A549 treated with AZD2906 at 1 μM for 4 hours (cell line): ENCODE data around the gene ESPN. TPM values are rescaled to one million over a fixed set of nuclear protein-coding genes. Genes with fewer than 3 reads are reported as not detected.

ENCODE experiments used
- total RNA-seq: library from RNA; stranded (reverse); fragments of 200-300 nt; extraction: Qiagen RNA extraction; gene quantifications from 5 replicates; pipeline ENCODE4 v1.2.3, GENCODE V29; 2022

Gene ESPN, protein sequence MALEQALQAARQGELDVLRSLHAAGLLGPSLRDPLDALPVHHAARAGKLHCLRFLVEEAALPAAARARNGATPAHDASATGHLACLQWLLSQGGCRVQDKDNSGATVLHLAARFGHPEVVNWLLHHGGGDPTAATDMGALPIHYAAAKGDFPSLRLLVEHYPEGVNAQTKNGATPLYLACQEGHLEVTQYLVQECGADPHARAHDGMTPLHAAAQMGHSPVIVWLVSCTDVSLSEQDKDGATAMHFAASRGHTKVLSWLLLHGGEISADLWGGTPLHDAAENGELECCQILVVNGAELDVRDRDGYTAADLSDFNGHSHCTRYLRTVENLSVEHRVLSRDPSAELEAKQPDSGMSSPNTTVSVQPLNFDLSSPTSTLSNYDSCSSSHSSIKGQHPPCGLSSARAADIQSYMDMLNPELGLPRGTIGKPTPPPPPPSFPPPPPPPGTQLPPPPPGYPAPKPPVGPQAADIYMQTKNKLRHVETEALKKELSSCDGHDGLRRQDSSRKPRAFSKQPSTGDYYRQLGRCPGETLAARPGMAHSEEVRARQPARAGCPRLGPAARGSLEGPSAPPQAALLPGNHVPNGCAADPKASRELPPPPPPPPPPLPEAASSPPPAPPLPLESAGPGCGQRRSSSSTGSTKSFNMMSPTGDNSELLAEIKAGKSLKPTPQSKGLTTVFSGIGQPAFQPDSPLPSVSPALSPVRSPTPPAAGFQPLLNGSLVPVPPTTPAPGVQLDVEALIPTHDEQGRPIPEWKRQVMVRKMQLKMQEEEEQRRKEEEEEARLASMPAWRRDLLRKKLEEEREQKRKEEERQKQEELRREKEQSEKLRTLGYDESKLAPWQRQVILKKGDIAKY
- 0.43 to 0.79 TPM (median 0.53 TPM) in 5 replicates for total RNA-seq

DNA sequence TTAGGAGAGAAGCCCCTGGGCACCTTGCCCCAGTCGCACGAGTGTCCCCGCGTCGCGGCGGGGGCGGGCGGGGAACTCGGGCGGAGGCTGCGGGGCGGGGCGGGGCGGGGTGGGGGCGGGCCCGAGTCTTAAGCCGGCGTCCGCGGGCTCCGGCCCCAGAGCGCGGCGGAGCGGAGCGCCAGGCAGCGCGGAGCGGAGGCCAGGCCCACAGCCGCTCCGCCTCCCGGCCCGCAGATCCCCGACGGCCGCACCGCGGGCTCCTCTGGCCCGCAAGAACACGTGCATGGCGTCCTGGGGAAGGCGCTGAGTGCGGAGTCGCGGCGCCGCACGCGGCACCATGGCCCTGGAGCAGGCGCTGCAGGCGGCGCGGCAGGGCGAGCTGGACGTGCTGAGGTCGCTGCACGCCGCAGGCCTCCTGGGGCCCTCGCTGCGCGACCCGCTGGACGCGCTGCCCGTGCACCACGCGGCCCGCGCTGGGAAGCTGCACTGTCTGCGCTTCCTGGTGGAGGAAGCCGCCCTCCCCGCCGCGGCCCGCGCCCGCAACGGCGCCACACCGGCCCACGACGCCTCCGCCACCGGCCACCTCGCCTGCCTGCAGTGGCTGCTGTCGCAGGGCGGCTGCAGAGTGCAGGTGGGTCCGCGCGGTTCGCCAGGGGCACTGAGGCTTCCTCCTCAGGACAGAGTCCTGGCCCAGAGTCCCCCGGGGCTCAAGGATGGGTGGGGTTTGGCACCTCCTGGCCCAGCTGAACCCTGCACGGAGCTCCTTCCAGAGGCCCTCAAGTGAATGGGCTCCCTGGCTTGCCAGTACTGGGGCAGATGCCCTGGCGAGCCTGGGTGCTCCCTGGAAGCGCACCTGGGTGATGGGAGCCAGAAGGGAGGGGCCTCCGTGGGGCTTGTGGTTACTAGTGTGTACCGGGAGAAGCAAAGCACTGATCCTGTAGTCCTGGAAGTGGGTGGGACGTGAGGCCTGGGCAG lies at the start of gene ESPN:
TSS of gene ESPN (plus strand) at position 158 of the 975 bp plus-strand sequence. CDS start at position 338, 180 bp downstream.

GRCh38 chr1:6393400-6394187 lies 31.0 kb upstream of the ESPN start, which contains the start of gene ACOT7:
TSS of gene ACOT7 (minus strand) at chr1:6393767. CDS start at chr1:6393399, 368 bp downstream.

DNA sequence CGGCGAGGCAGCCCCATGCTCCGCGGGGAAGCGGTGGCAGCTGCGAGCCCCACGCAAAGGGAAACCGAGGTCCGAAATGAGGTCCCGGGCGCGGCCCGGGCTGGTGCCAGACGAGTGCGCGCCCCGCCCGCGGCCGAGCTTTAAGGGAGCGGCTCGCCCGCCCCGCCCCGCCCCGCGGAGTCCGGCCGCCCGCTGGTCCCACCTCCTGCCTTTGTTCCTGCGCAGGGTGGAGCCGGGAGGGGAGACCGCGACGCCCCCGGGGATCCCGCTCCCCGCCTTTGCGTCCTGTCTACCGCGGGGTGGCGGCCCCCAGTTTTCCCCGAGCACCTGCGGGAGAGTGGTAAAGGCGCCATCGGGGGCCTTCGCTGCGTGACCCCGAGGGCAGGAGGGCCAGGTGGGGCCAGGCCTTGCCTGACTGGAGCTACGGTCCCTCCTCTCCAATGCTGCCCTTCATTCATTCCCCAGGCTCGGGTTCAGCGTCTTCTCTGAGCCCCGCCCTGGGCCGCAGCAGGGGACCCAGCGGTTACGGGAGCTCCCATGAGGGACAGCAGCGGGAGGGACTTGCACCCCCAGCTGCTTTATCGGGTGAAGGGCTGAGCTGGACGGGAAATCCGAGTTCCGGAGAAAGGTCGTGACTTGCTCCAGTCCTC lies 4.6 kb upstream of the ESPN start, which contains the start of gene HES2:
TSS of gene HES2 (minus strand) at position 116 of the 650 bp plus-strand sequence. CDS start at position 17, 99 bp downstream.

DNA sequence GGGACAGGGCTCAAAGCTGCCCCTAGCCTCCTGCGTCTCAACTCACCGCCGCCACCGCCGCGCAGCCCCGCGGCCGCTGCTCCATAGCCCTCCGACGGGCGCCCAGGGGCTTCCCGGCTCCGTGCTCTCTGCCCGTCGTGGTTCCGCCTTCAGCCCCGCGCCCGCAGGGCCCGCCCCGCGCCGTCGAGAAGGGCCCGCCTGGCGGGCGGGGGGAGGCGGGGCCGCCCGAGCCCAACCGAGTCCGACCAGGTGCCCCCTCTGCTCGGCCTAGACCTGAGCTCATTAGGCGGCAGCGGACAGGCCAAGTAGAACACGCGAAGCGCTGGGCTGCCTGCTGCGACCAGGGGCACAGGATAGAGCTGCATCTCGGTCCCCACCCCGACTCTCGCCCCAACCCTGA lies 41.4 kb downstream of the ESPN start, which contains the start of gene TNFRSF25:
TSS of gene TNFRSF25 (minus strand) at position 151 of the 400 bp plus-strand sequence. CDS start at position 85, 66 bp downstream.

GRCh38 chr1:6491480-6491962 lies 66.9 kb downstream of the ESPN start, which contains the start of gene PLEKHG5:
TSS of gene PLEKHG5 (minus strand) at chr1:6491667. CDS start at chr1:6477571, 14,096 bp downstream.

Other genes with a start within 250 kb of the ESPN start
- gene CHD5, start 244.5 kb upstream of the ESPN start, total RNA-seq = 1.5 to 2.8 TPM (median 1.8 TPM) in 5 replicates
- gene RPL22, start 225.2 kb upstream of the ESPN start, total RNA-seq = 284 to 448 TPM (median 429 TPM) in 5 replicates
- gene RNF207, start 218.7 kb upstream of the ESPN start, total RNA-seq = 9.4 to 13.8 TPM (median 11.3 TPM) in 5 replicates
- 51.0 to 56.7 TPM (median 53.3 TPM) in 5 replicates for gene ICMT, start 188.8 kb upstream of the ESPN start, total RNA-seq
- gene HES3, start 180.6 kb upstream of the ESPN start, total RNA-seq = not detected in 5 replicates
- 4.8 to 7.7 TPM (median 7.4 TPM) in 5 replicates for gene GPR153, start 163.7 kb upstream of the ESPN start, total RNA-seq
- gene ACOT7, start 31.0 kb upstream of the ESPN start, total RNA-seq = 76.2 to 109 TPM (median 105 TPM) in 5 replicates
- 3.1 to 6.0 TPM (median 4.8 TPM) in 5 replicates for gene HES2, start 4.9 kb upstream of the ESPN start, total RNA-seq
- gene TNFRSF25, start 41.4 kb downstream of the ESPN start, total RNA-seq = 1.9 to 3.6 TPM (median 2.8 TPM) in 5 replicates
- gene PLEKHG5, start 66.9 kb downstream of the ESPN start, total RNA-seq = 2.2 to 4.0 TPM (median 3.3 TPM) in 5 replicates
- gene NOL9, start 129.7 kb downstream of the ESPN start, total RNA-seq = 2.9 to 5.1 TPM (median 3.6 TPM) in 5 replicates
- 0.03 TPM in 1 of 5 replicates, not detected in the others for gene TAS1R1, start 130.5 kb downstream of the ESPN start, total RNA-seq
- gene ZBTB48, start 155.2 kb downstream of the ESPN start, total RNA-seq = 13.1 to 17.6 TPM (median 15.1 TPM) in 5 replicates
- gene KLHL21, start 178.1 kb downstream of the ESPN start, total RNA-seq = 15.5 to 23.4 TPM (median 18.2 TPM) in 5 replicates
- gene PHF13, start 189.0 kb downstream of the ESPN start, total RNA-seq = 7.6 to 10.1 TPM (median 9.1 TPM) in 5 replicates
- 13.6 to 18.6 TPM (median 16.7 TPM) in 5 replicates for gene THAP3, start 200.1 kb downstream of the ESPN start, total RNA-seq